ENCODE measurements around the gene MUS81. TPM values are rescaled to one million over a fixed set of nuclear protein-coding genes. Genes with fewer than 3 reads are reported as not detected.

Gene MUS81
- total RNA-seq, 1 experiment from 2014 or later: 45.9 TPM

GRCh38 chr11:65880844-65881421 is 20.7 kb downstream of the MUS81 start:
- H3K4me1 Mint-ChIP-seq: peaks cover 2% of the 10 kb centered on the region
- H3K27me3 Mint-ChIP-seq (ENCODE audit: low read depth): peaks cover 12% of the 10 kb centered on the region
- no peak for TF ChIP-seq NR3C1 (CRISPR knock-in tag; conservative IDR thresholded peaks at IDR 0.05; ENCODE audit: low read depth)
- no peak for TF ChIP-seq ERG (CRISPR knock-in tag; IDR thresholded peaks at IDR 0.05)
- no peak for TF ChIP-seq EMX1 (CRISPR knock-in tag; IDR thresholded peaks at IDR 0.05)
- TF ChIP-seq MXD4 (CRISPR knock-in tag; IDR thresholded peaks at IDR 0.05; ENCODE audit: borderline replicate concordance): no peak
- no peak for TF ChIP-seq E2F4 (CRISPR knock-in tag; IDR thresholded peaks at IDR 0.05; ENCODE audit: borderline replicate concordance, low read depth)
- no peak for TF ChIP-seq ZMAT4 (CRISPR knock-in tag; IDR thresholded peaks at IDR 0.05)
- no peak for TF ChIP-seq TEAD1 (CRISPR knock-in tag; IDR thresholded peaks at IDR 0.05)
- TF ChIP-seq SMAD4 (CRISPR knock-in tag; IDR thresholded peaks at IDR 0.05): no peak
- no peak for TF ChIP-seq ESRRA (CRISPR knock-in tag; IDR thresholded peaks at IDR 0.05; ENCODE audit: borderline replicate concordance)
- no peak for TF ChIP-seq NFE2L1 (CRISPR knock-in tag; IDR thresholded peaks at IDR 0.05)
- TF ChIP-seq, protein P1, sequence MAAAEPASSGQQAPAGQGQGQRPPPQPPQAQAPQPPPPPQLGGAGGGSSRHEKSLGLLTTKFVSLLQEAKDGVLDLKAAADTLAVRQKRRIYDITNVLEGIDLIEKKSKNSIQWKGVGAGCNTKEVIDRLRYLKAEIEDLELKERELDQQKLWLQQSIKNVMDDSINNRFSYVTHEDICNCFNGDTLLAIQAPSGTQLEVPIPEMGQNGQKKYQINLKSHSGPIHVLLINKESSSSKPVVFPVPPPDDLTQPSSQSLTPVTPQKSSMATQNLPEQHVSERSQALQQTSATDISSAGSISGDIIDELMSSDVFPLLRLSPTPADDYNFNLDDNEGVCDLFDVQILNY (CRISPR knock-in tag; IDR thresholded peaks at IDR 0.05): no peak
- TF ChIP-seq ZNF121 (CRISPR knock-in tag; IDR thresholded peaks at IDR 0.05): no peak
- no peak overlapping the region for H3K4me3 Mint-ChIP-seq
- no peak for ATAC-seq
- no peak overlapping the region for H3K27ac Mint-ChIP-seq
- H3K9me3 Mint-ChIP-seq: no peaks in the 10 kb centered on the region
- no peak for DNase-seq (ENCODE audit: low spot score)
- CTCF ChIA-PET: interaction anchor here (0.6 to 2.7 kb wide), 4 partner anchors 8 to 21 kb away, joined by 4 to 12 read pairs (median 6); partner anchors contain the start of genes CCDC85B, FIBP and MUS81
- POLR2A ChIA-PET: no interaction called here
- H3K36me3 Mint-ChIP-seq: peaks cover 30% of the 10 kb centered on the region

GRCh38 chr11:65882120-65883057 is 22.2 kb downstream of the MUS81 start:
- H3K4me1 Mint-ChIP-seq: peaks cover 10% of the 10 kb centered on the region
- H3K36me3 Mint-ChIP-seq: peaks cover 38% of the 10 kb centered on the region
- CTCF ChIA-PET: interaction anchor here (0.7 to 2.7 kb wide), 2 partner anchors 23 to 106 kb away, joined by 3 to 12 read pairs; partner anchors contain the start of gene MUS81
- POLR2A ChIA-PET: no interaction called here
- H3K9me3 Mint-ChIP-seq: no peaks in the 10 kb centered on the region
- ATAC-seq (no peak), DNase-seq (ENCODE audit: low spot score) (no peak)
- H3K27me3 Mint-ChIP-seq (ENCODE audit: low read depth): peaks cover 3% of the 10 kb centered on the region; the same call in 1 of the 2 replicates
- H3K4me3 Mint-ChIP-seq: no peak overlapping the region
- no peak overlapping the region for H3K27ac Mint-ChIP-seq
- TF ChIP-seq ELF4 (CRISPR knock-in tag; IDR thresholded peaks at IDR 0.05; ENCODE audit: low read depth) (no peak), CTCF (IDR thresholded peaks at IDR 0.05) (no peak), GTF2I (CRISPR knock-in tag; conservative IDR thresholded peaks at IDR 0.05) (no peak), SP1 (CRISPR knock-in tag; conservative IDR thresholded peaks at IDR 0.05) (no peak), CREB1 (CRISPR knock-in tag; IDR thresholded peaks at IDR 0.05) (no peak), RELA (CRISPR knock-in tag; IDR thresholded peaks at IDR 0.05; ENCODE audit: borderline replicate concordance) (no peak), ZNF232 (CRISPR knock-in tag; IDR thresholded peaks at IDR 0.05) (no peak), OVOL2 (CRISPR knock-in tag; IDR thresholded peaks at IDR 0.05; ENCODE audit: borderline replicate concordance) (no peak)
- TF ChIP-seq, protein P2, sequence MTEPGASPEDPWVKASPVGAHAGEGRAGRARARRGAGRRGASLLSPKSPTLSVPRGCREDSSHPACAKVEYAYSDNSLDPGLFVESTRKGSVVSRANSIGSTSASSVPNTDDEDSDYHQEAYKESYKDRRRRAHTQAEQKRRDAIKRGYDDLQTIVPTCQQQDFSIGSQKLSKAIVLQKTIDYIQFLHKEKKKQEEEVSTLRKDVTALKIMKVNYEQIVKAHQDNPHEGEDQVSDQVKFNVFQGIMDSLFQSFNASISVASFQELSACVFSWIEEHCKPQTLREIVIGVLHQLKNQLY (CRISPR knock-in tag; IDR thresholded peaks at IDR 0.05): no peak

Measured in WTC11 (cell line).